ENCODE data around the gene ADAM23. TPM values are rescaled to one million over a fixed set of nuclear protein-coding genes. Genes with fewer than 3 reads are reported as not detected.

ADAM23 gene
- total and polyA plus RNA-seq, 4 donors = 0.12 to 0.51 (median 0.17) TPM; not detected in 1

- peaks cover 0 to 2% (median 0%) of the 10 kb centered on the region in 4 donors for H3K27me3 ChIP-seq (ENCODE audit: control insufficient read depth in 4 of 4, insufficient read depth in 4 of 4, low read length in 3 of 4)
- no peaks in the 10 kb centered on the region for H3K9me3 ChIP-seq (ENCODE audit: control insufficient read depth in 4 of 4, low read length in 3 of 4)
- WGBS = 62% methylated on average over 6 of the region's 6 CpGs
- H3K4me3 ChIP-seq (ENCODE audit: low read depth in 1 of 3, low read length in 3 of 3) = no peak overlapping the region
- H3K9ac ChIP-seq (ENCODE audit: low read depth in 1 of 2, low read length in 2 of 2) = no peak overlapping the region
- H3K27ac ChIP-seq (ENCODE audit: low read depth in 1 of 2, low read length in 2 of 2) = no peak overlapping the region
- DNase-seq (ENCODE audit: low spot score) = no peak
- no peaks in the 10 kb centered on the region for H3K4me1 ChIP-seq (ENCODE audit: control insufficient read depth in 4 of 4, insufficient read depth in 4 of 4, low read length in 3 of 4)
- TF ChIP-seq YY1 (IDR thresholded peaks at IDR 0.05) (no peak), SP1 (IDR thresholded peaks at IDR 0.05) (no peak), JUND (IDR thresholded peaks at IDR 0.05) (no peak), ZBTB33 (IDR thresholded peaks at IDR 0.05) (no peak), FOXA2 (IDR thresholded peaks at IDR 0.05) (no peak), EGR1 (IDR thresholded peaks at IDR 0.05; ENCODE audit: low read depth in 2 of 2) (no peak), NR2F2 (IDR thresholded peaks at IDR 0.05) (no peak), CTCF (IDR thresholded peaks at IDR 0.05; ENCODE audit: low read depth, low read length, missing input control) (no peak), HNF4G (IDR thresholded peaks at IDR 0.05) (no peak), REST (IDR thresholded peaks at IDR 0.05) (no peak), MAX (IDR thresholded peaks at IDR 0.05) (no peak), TAF1 (conservative IDR thresholded peaks at IDR 0.05) (no peak), ATF3 (IDR thresholded peaks at IDR 0.05) (no peak), GABPA (IDR thresholded peaks at IDR 0.05 in 1 of 2, conservative IDR thresholded peaks at IDR 0.05 in 1 of 2) (no peak), RAD21 (IDR thresholded peaks at IDR 0.05) (no peak)
- H3K36me3 ChIP-seq (ENCODE audit: control insufficient read depth in 4 of 4, insufficient read depth in 3 of 4, low read depth in 1 of 4, low read length in 3 of 4) = no peaks in the 10 kb centered on the region
Measured at GRCh38 chr2:206432193-206433082, 10.9 kb upstream of the ADAM23 start.

Measured in liver (tissue), 9 donors.